HG03571 (cell line): ENCODE data around the gene CCDC47.

Experiments used
- ATAC-seq: cut with Tn5 transposase; IDR thresholded peaks from one replicate; pipeline ENCODE4 v1.9.1; 2021; ENCODE audit not compliant: unreplicated experiment

The CCDC47 gene

DNA sequence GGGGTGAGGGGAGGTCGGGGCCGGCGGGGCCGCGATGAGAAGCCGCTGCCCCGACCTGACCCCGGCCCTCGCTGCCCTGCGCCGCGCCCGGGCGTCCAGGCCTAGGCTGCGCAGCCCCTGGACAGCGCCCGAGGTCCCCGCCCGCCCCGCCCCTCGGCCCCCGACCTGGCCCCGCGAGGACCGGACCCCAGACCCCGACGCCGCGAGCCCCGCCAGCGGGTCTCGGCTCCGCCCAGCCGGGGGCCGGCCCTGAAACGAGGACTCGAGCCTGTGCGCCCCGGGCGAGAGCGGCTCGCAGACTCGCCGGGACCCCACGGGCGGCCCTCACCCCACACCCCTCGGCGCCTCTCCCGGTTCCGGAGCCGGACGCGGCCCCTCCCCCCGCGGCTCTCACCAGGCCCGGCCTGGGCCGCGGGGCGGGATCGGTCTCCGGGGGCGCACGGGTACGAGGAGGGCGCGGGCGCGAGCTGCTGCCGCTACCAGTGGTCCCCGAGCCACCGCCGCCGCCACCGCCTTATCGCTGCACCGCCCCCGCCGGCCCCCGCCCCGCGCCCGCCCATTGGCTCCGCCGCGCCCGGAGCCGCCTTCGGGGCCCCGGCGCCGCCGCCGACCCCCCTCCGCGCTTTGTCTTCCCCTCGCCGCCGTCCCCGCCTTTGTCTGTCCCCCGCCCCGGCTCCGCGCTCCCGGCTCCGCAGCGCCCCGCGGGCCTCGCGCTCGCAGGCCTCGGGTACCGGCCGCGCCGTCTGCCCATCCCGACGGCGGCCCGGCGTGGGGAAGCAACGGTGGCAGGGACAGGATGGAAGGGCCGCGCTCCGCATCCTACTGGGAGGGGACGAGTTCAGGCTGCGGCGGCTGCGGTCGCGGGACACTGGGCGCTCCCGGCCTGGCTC, 73.5 kb downstream of the CCDC47 start, which contains the start of gene LIMD2:
Gene LIMD2 (minus strand): TSS at position 488 of the 890 bp plus-strand sequence. CDS start 827 bp downstream, outside the sequence.
- peak; percentile 11 for ATAC-seq

DNA sequence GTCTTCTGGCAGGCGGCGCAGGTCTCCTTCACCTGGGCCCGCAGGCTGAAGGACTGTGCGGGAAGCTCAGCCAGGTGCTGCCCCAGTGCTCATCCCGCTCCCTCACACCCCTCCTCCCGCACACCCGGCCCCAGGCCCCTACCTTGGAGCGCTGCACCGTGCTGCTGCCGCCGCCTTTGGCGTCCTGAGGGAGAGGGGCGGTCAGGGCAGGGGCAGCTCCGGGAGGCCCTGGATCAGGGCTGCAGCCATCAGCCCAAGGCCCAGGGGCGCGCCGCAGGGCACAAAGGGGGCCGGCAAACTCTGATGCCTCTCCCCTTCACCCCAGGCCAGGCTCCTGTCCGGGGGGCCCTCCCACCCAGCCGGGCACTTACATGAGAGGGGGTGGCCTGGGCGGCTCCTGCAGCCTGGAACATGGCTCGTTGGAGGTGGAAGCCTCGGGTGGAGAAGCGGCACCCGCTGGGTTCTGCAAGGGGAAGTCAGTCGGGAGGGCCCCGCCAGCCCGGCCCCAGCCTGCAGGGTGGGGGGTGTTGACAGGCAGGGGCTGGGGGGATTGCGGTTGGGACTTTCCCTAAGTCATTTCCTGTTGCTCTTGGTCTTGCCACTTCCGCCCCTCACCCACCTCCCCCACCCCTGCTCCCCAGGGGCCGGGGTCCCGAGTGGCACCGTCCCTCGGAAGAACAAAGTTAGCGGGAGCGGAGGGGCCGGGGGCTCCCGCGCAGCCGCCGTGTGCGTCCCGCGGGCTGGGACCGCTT, 74.3 kb downstream of the CCDC47 start:
- ATAC-seq: peak; percentile 22

DNA sequence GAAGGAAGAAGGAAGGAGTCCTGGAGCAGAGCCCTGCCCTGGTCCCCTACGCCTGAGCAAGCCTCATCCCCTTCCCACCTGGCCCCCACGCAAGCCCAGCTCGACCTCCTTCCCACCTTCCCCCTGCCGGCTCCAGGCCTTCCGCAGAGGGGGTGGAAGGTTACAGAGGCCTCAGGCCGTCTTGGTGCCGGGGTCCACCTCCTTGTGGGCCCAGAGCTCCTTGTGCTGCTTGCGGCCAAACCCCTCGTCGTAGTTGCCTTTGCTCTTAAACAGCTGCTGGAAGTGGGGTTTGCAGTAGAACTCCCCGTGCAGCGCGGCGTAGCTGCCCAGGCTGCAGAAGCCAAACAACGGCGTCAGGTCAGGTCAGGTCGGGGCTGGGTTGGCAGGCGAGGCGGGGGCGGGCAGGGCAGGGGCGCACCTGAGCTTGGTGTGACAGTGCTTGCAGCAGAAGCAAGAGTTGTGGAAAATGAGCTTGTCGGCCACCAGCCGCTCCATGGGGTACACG, 75.0 kb downstream of the CCDC47 start:
- ATAC-seq: no peak

DNA sequence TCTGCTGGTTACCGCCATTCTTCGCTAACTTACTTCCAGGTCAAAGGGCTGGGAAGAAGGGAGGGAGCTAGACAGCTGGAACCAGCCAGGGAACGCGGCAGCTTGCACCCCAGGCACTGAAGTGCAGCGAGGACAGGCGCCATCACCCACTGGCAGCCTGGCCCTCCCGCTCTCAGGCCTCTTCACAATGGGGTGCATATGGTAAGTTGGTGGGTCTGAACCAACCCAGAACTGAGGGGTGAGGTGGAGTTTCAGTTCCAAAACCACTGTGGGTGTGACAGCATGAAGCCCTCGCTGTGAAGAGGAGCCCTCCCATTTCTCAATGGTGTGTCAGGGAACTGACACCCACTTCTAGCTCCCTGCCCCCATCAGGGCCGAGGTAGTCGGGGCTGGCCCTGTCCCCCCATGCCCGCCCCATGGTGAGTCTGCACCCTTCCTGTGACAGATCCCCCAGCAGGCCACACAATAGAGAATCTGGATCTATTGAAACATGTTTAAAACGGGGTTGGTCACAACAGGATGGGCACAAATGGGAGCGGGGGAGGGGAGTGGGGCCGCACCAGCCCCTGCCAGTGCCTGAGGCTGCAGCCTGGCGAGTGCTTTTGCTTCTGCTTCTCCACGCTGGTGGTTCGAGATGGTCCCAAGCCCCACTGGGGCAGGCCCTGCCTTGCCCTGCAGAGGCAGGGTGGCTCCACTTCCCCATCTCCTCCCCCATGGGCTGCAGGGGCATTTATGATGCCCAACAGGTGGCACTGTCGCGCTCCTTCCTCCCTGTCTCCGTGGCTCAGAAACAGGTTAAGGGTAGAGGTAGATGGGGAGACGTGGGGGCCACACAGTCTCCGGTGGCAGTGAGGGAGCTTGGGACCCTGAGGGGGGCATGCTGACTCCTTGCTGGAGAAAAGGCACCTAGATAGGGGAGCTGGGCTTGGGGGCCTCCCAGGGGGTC, 75.8 kb downstream of the CCDC47 start:
- no peak for ATAC-seq

DNA sequence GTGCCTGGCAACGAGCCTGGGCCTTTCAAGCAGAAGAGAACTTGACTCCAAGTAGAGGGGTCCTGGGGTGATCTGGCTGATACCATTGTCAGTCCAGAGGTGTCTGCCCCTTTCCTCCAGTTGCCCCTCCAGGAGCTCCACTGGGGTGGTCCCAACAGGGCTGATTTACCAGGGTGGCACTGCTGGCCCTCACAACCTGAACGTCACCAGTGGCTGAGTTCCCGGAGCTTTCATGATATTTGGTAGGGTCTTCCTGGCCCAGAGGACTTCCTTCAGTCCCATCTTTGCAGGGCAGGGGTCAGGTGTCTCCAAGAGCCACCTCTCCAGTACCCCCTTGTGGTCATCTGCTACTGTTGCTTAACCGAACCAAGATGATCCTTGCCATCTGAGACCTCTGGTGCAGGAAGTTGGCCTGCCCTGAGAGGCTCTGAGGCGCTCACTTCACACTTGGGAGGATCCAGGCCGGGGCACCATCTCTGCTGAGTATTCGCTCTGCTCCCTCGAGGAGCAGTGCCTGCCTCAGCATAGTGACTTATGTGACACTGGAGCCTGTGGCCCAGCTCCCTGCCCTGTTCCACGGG, 76.9 kb downstream of the CCDC47 start:
- ATAC-seq: no peak

DNA sequence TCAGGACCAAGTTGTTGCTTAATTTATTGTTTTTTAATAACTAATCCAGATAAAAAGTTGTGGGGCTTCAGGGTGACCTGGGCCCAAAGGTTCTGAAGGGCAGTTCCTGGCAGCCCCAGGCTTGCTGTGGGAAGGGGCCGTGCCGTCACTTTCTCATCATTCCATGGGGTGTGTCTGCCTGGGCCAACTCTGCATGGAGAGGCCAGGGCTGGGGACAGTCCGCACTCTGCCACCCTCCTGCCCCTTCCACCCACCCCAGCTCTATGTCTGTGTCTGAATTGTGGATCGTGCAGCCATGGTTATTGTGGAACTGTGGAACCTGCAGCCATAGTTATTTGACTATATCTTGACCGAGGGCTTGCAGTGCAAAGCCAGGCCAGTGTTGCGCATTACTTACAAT, 77.5 kb downstream of the CCDC47 start:
- ATAC-seq: no peak
